Loucy (cell line): ENCODE results near the gene KREMEN1.

Source experiments
- CTCF ChIP-seq: fragments of 200-600 bp; sonication (generic); conservative IDR thresholded peaks from 2 replicates; pipeline ENCODE4 v1.5.1; 2014; ENCODE audit warnings: mild to moderate bottlenecking, antibody characterized with exemption, low read length
- EZH2phosphoT487 ChIP-seq: fragments of 200-600 bp; IDR thresholded peaks from 2 replicates; pipeline ENCODE4 v1.6.1; 2018; ENCODE audit warnings: antibody characterized with exemption, mild to moderate bottlenecking, moderate library complexity, borderline replicate concordance

GRCh38 chr22:29199702-29200400 is 127.0 kb downstream of the KREMEN1 start:
- TF ChIP-seq CTCF (no peak), EZH2phosphoT487 (no peak)
